ENCODE measurements around the gene ITGB1.

DNA sequence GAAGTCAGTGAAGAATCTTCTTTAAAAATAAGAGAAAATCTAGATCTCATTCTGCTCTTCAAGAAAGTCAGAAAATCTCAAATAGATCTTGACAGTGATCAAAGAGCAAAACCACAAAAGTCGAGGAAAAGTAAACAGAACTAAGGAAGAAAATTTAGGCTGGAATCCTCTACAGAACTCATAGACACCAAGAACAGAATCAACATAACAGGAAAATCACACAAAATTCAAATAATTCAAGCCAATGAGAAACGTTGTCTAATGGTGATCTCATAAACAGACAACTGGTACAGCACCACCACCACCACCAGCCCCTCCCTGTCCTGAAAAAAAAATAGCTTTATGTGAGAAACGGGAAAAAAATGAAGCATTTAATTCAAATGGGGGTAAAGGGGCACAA lies 6.9 kb downstream of the ITGB1 start:
- no peak for TF ChIP-seq POLR2A (IDR thresholded peaks at IDR 0.05)
- TF ChIP-seq, protein P1, sequence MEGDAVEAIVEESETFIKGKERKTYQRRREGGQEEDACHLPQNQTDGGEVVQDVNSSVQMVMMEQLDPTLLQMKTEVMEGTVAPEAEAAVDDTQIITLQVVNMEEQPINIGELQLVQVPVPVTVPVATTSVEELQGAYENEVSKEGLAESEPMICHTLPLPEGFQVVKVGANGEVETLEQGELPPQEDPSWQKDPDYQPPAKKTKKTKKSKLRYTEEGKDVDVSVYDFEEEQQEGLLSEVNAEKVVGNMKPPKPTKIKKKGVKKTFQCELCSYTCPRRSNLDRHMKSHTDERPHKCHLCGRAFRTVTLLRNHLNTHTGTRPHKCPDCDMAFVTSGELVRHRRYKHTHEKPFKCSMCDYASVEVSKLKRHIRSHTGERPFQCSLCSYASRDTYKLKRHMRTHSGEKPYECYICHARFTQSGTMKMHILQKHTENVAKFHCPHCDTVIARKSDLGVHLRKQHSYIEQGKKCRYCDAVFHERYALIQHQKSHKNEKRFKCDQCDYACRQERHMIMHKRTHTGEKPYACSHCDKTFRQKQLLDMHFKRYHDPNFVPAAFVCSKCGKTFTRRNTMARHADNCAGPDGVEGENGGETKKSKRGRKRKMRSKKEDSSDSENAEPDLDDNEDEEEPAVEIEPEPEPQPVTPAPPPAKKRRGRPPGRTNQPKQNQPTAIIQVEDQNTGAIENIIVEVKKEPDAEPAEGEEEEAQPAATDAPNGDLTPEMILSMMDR (IDR thresholded peaks at IDR 0.05), result no peak
- TF ChIP-seq EP300 (IDR thresholded peaks at IDR 0.05), result no peak
- no peak for TF ChIP-seq POLR2AphosphoS5 (IDR thresholded peaks at IDR 0.05)
